Activated CD8-positive, alpha-beta memory T cell treated with anti-CD3 and anti-CD28 coated beads, Interleukin-2, amount 10 ng/mL, durations not matched to agents 7 days and 5 days (primary cell): ENCODE data around the gene CARS2. TPM values are rescaled to one million over a fixed set of nuclear protein-coding genes. Genes with fewer than 3 reads are reported as not detected.
"Not testable (repeated sequence)": the region's sequence is repeated elsewhere in the genome, so short reads cannot be mapped to it uniquely, and the experiment has no call there.

Source experiments
- ATAC-seq: fragments of 150-1000 bp; cut with Tn5 transposase; one replicate; pipeline ENCODE4 v1.10.0; 2021; ENCODE audit warnings: moderate library complexity
- CTCF ChIA-PET: fragments of 350-600 bp; sonication (Branson Sonifier 250); formaldehyde crosslinking; loops from one replicate; lab custom pipeline; 2021; ENCODE audit warnings: antibody characterized with exemption; lab: Charles Lee
- DNase-seq: peaks from one replicate; pipeline ENCODE4 v3.0.0-alpha.2; 2020
- H3K27ac Mint-ChIP-seq: one replicate; pipeline ENCODE4 v1.8.0; 2021; ENCODE audit warnings: mild to moderate bottlenecking, mixed read lengths
- H3K27me3 Mint-ChIP-seq: one replicate; pipeline ENCODE4 v1.8.0; 2021; ENCODE audit warnings: mixed read lengths
- H3K36me3 Mint-ChIP-seq: one replicate; pipeline ENCODE4 v1.8.0; 2021; ENCODE audit warnings: mild to moderate bottlenecking, mixed read lengths
- H3K4me1 Mint-ChIP-seq: one replicate; pipeline ENCODE4 v1.8.0; 2021; ENCODE audit warnings: mixed read lengths
- H3K4me3 Mint-ChIP-seq: one replicate; pipeline ENCODE4 v1.8.0; 2021; ENCODE audit warnings: mild to moderate bottlenecking, moderate library complexity, mixed read lengths
- H3K9me3 Mint-ChIP-seq: one replicate; pipeline ENCODE4 v1.8.0; 2022; ENCODE audit warnings: low read depth, mixed read lengths
- total RNA-seq, 2 experiments: library from RNA; stranded (reverse); gene quantifications; one replicate each; pipeline ENCODE4 v1.2.3, GENCODE V29; 2021

The CARS2 gene
- total RNA-seq, 2 experiments from 2014 or later, result 72.0 to 75.9 TPM

DNA sequence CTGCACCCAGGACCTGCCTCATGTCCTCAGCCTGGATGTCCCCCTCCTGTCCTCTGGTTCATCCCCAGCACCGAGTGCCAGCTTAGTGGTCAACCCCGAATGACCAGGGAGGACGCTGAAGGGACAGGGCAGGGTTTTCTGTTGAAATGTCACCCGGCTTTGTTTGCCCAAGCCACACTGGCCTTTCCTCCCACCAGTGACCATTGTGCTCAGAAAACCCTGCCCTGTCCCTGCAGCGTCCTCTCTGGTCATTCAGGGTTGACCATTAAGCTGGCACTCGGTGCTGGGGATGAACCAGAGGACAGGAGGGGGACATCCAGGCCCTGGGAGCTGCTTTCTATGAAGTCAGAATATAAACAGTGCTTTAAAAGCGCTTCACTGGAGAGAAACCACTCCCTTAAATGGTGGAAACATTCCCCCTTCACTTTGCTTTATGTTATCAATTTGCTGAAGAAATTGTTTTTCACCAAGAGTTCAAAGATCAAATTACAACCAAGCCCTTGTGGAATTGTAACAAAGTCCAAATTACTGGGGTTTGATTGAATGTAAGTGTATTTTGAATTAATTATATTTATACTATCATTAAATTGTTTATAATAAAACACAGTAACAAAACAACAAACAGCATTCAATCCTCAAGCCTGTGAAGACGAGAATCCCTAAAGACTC lies 21.4 kb downstream of the CARS2 start:
- H3K27ac Mint-ChIP-seq, result no peak overlapping the region
- no peaks in the 10 kb centered on the region for H3K9me3 Mint-ChIP-seq
- peaks cover 21% of the 10 kb centered on the region for H3K36me3 Mint-ChIP-seq
- no peak overlapping the region for H3K4me3 Mint-ChIP-seq
- no peaks in the 10 kb centered on the region for H3K4me1 Mint-ChIP-seq
- ATAC-seq, result no peak
- CTCF ChIA-PET, result interaction anchor here (0.5 to 1.7 kb wide), 6 partner anchors 8 to 228 kb away, joined by 3 to 10 read pairs (median 3); no protein-coding TSS in a partner anchor
- DNase-seq, result no peak
- H3K27me3 Mint-ChIP-seq, result no peaks in the 10 kb centered on the region

DNA sequence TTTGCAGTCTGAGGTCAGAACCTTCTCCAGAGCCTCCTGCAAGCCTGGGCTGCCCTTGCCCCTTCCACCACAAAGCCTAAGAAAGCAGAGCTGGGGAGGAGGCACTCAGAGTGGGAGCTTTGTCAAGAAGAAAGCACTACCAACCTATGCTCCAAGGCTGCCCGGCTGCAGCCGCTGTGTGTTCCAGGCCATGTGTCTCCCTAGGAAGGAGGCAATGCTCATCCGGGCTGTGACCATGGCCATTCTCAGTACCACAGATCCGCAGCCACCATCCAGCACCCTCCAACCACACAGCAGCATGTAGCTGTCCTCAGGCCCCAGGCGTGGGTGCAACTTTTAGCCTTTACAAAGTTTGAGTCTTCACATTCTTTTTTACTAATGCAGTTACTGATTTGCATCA lies 22.0 kb downstream of the CARS2 start:
- CTCF ChIA-PET, result interaction anchor here (0.9 to 1.7 kb wide), 8 partner anchors 9 to 228 kb away, joined by 3 to 10 read pairs (median 4); partner anchors contain the start of gene CARS2
- Mint-ChIP-seq H3K27me3 (no peaks in the 10 kb centered on the region), H3K27ac (no peak overlapping the region), H3K4me3 (no peak overlapping the region), H3K9me3 (no peaks in the 10 kb centered on the region), H3K4me1 (no peaks in the 10 kb centered on the region), H3K36me3 (peaks cover 27% of the 10 kb centered on the region)
- no peak for ATAC-seq
- DNase-seq, result no peak

GRCh38 chr13:110683203-110683883 lies 22.6 kb downstream of the CARS2 start:
- Mint-ChIP-seq H3K4me3 (no peak overlapping the region), H3K9me3 (no peaks in the 10 kb centered on the region), H3K36me3 (peaks cover 31% of the 10 kb centered on the region), H3K4me1 (peaks cover 1% of the 10 kb centered on the region), H3K27ac (no peak overlapping the region), H3K27me3 (no peaks in the 10 kb centered on the region)
- ATAC-seq (peak; percentile 47), DNase-seq (no peak)
- CTCF ChIA-PET, result interaction anchor here (0.9 to 1.7 kb wide), 10 partner anchors 9 to 229 kb away, joined by 3 to 10 read pairs (median 4); partner anchors contain the start of gene CARS2

- peaks cover 4% of the 10 kb centered on the region for H3K4me1 Mint-ChIP-seq
- H3K27ac Mint-ChIP-seq, result no peak overlapping the region
- no peak overlapping the region for H3K4me3 Mint-ChIP-seq
- no peaks in the 10 kb centered on the region for H3K27me3 Mint-ChIP-seq
- H3K36me3 Mint-ChIP-seq, result peaks cover 37% of the 10 kb centered on the region
- H3K9me3 Mint-ChIP-seq, result no peaks in the 10 kb centered on the region
- ATAC-seq, result no peak
- no peak for DNase-seq
- CTCF ChIA-PET, result interaction anchor here (1.1 to 1.7 kb wide), 6 partner anchors 9 to 140 kb away, joined by 4 to 10 read pairs (median 5); no protein-coding TSS in a partner anchor
Measured at GRCh38 chr13:110682746-110683145, 23.2 kb downstream of the CARS2 start.

DNA sequence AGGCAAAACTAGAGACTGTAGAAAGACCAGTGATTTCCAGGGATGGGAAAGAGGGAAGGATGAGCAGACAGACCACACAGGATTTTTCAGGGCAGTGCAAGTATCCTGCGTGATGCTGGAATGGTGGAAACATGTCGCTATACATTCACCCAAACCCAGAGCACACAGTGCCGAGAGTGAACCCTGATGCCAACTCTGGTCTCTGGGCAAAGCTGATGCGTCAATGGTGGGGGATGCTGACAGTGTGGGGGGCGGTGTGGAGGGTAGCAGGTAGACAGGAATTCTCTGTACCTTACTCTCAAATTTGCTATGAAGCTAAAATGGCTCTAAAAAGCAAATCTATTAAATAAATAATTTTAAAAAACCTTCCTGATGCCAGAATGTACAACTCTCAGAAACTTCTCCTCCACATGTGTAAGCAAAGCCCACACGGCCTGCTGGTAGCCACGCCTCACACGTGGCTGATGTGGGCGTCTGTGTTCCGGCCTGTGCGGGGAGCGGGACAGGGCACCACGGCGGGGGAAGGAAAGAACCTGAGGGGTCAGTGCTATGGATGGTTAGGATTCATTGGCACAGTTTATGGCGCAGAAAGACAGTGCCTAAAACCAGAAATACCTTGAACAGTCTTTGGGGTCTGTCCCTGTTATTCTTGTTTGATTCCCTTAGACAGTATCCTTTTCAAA lies 23.9 kb downstream of the CARS2 start:
- Mint-ChIP-seq H3K9me3 (no peaks in the 10 kb centered on the region), H3K27ac (no peak overlapping the region), H3K4me3 (no peak overlapping the region), H3K4me1 (peaks cover 6% of the 10 kb centered on the region), H3K27me3 (no peaks in the 10 kb centered on the region), H3K36me3 (peaks cover 40% of the 10 kb centered on the region)
- DNase-seq (no peak), ATAC-seq (no peak)
- CTCF ChIA-PET, result interaction anchor here (1.1 to 2.0 kb wide), 4 partner anchors 10 to 138 kb away, joined by 3 to 6 read pairs (median 4); no protein-coding TSS in a partner anchor

GRCh38 chr13:110680852-110681251 lies 25.1 kb downstream of the CARS2 start:
- H3K9me3 Mint-ChIP-seq, result no peaks in the 10 kb centered on the region
- ATAC-seq (no peak), DNase-seq (no peak)
- H3K4me3 Mint-ChIP-seq, result no peak overlapping the region
- H3K4me1 Mint-ChIP-seq, result peaks cover 17% of the 10 kb centered on the region
- CTCF ChIA-PET, result interaction anchor here (1.1 to 2.0 kb wide), 3 partner anchors 21 to 140 kb away, joined by 3 to 4 read pairs (median 4); no protein-coding TSS in a partner anchor
- no peaks in the 10 kb centered on the region for H3K27me3 Mint-ChIP-seq
- peaks cover 49% of the 10 kb centered on the region for H3K36me3 Mint-ChIP-seq
- no peak overlapping the region for H3K27ac Mint-ChIP-seq

DNA sequence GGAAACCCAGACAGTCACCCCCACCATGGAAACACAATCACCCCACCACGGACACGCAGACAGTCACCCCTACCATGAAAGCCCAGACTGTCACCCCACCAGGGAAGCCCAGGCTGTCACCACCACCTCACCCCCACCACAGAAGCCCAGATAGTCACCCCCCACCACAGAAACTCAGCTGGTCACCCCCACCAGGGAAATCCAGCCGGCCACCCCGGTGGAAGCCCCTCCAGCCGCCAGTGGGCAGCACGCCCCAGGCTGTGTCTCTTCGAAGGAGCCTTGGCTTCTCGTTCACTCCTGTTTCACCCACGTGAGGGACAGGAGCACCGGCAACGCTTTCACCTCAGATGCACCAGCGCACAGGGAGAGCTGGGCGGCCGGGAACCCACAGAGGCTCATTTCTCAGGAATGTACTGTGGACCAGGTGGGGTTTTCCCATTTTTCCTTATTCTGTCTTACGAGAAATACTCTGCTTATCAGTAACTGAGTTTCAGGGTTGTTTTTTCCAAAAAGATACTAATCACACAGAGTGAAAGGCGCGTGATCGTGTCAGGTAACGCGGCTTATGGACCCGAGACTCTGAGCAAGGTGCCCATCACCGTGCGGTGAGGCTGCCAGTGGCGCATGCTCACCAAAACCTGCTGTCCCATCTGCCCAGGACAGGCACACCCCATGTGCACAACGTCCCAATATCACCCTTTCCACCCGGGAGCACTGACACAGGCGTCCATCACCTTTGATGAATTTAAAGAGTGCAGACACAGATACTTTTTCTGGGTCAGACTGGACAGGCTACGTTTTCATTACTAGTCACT lies 28.0 kb downstream of the CARS2 start:
- ATAC-seq (no peak), DNase-seq (no peak)
- peaks cover 64% of the 10 kb centered on the region for H3K36me3 Mint-ChIP-seq

GRCh38 chr13:110676595-110677587 lies 29.0 kb downstream of the CARS2 start:
- Mint-ChIP-seq H3K36me3 (peaks cover 66% of the 10 kb centered on the region), H3K27ac (peak overlapping the region; percentile 40), H3K9me3 (no peaks in the 10 kb centered on the region), H3K4me3 (no peak overlapping the region), H3K4me1 (peaks cover 18% of the 10 kb centered on the region), H3K27me3 (no peaks in the 10 kb centered on the region)
- DNase-seq (no peak), ATAC-seq (peak; percentile 51)
- CTCF ChIA-PET, result no interaction called here

More for the DNA sequence above, 28.0 kb downstream of the CARS2 start:
- H3K9me3 Mint-ChIP-seq, result no peaks in the 10 kb centered on the region
- H3K27me3 Mint-ChIP-seq, result no peaks in the 10 kb centered on the region
- H3K4me3 Mint-ChIP-seq, result no peak overlapping the region
- CTCF ChIA-PET, result no interaction called here
- no peak overlapping the region for H3K27ac Mint-ChIP-seq
- H3K4me1 Mint-ChIP-seq, result peaks cover 18% of the 10 kb centered on the region

- DNase-seq, H3K27me3 Mint-ChIP-seq, ATAC-seq, H3K4me1 Mint-ChIP-seq, H3K4me3 Mint-ChIP-seq, H3K9me3 Mint-ChIP-seq, H3K27ac Mint-ChIP-seq, CTCF ChIA-PET: not testable (repeated sequence)
- H3K36me3 Mint-ChIP-seq, result peaks cover 58% of the 10 kb centered on the region
Measured at GRCh38 chr13:110669814-110670213, 36.1 kb downstream of the CARS2 start.

DNA sequence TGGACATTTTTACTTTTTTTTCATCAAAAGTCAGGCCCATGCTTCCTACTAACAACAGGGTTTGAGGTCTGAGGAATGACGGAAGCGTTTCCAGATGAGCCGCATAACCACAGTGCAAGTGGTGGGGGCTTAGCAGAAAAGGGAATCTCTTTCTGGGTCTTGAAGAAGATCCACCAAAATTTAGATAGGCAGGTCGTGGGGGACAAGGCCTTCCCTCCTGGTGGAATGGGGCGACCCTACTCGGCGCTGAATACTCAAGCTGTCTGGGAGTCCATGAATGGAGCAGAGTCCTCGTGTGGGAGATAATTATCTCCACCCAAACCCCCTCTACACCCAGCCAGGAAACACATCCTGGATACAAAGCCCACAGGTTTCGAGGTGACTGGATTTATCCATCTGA lies 36.9 kb downstream of the CARS2 start:
- peaks cover 52% of the 10 kb centered on the region for H3K36me3 Mint-ChIP-seq
- no peaks in the 10 kb centered on the region for H3K27me3 Mint-ChIP-seq
- ATAC-seq (no peak), DNase-seq (no peak)
- H3K4me3 Mint-ChIP-seq, result no peak overlapping the region
- no peaks in the 10 kb centered on the region for H3K9me3 Mint-ChIP-seq
- CTCF ChIA-PET, result no interaction called here
- H3K4me1 Mint-ChIP-seq, result peaks cover 2% of the 10 kb centered on the region
- peak overlapping the region; percentile 8 for H3K27ac Mint-ChIP-seq

GRCh38 chr13:110666255-110666533 lies 39.7 kb downstream of the CARS2 start:
- CTCF ChIA-PET, result no interaction called here
- Mint-ChIP-seq H3K36me3 (peaks cover 60% of the 10 kb centered on the region), H3K27me3 (no peaks in the 10 kb centered on the region), H3K27ac (no peak overlapping the region), H3K9me3 (no peaks in the 10 kb centered on the region), H3K4me3 (no peak overlapping the region), H3K4me1 (peaks cover 2% of the 10 kb centered on the region)
- ATAC-seq (no peak), DNase-seq (no peak)
